A549 (cell line): Measurements from ENCODE around the gene RANBP2. TPM values are rescaled to one million over a fixed set of nuclear protein-coding genes. Genes with fewer than 3 reads are reported as not detected.

Experiments used
- ATAC-seq, 2 experiments: fragments of 200-7000 bp in 1 of 2; fragments of >200 bp in 1 of 2; cut with Nextera tagmentation in 1 of 2; cut with Tn5 transposase in 1 of 2; 3 replicates each; pipeline versions ENCODE4 v1.8.0 to v1.9.1; 2018 to 2020; ENCODE audit warnings: mild to moderate bottlenecking in 1 of 2, moderate library complexity in 1 of 2
- CTCF ChIA-PET: fragments of 300-600 bp; sonication (Branson Sonifier 250); formaldehyde crosslinking; extraction: SDS; loops from one replicate; lab custom pipeline; 2021; ENCODE audit warnings: antibody characterized with exemption, inconsistent platforms; lab: Yijun Ruan, JAX
- POLR2A ChIA-PET: fragments of 350-600 bp; formaldehyde crosslinking; extraction: SDS; loops from one replicate; lab custom pipeline; 2021; ENCODE audit warnings: antibody characterized with exemption, inconsistent platforms; lab: Yijun Ruan, JAX
- DNase-seq, 2 experiments: peaks; one replicate each; pipeline versions ENCODE4 v3.0.0 to v3.0.0-alpha.2; 2011 to 2016; ENCODE audit warnings: low read depth in 1 of 2, low spot score in 1 of 2
- FAIRE-seq: peaks from 2 replicates; lab custom pipeline; 2011; peaks lifted over from hg19 to GRCh38; lab: Jason Lieb, UNC
- H3K27ac ChIP-seq, 2 experiments: fragments of >200 bp; sonication (Bioruptor Twin); formaldehyde crosslinking; 3 replicates each; pipeline ENCODE4 v1.5.1; 2016 to 2017
- H3K4me1 ChIP-seq: fragments of >200 bp; sonication (Bioruptor Twin); formaldehyde crosslinking; 3 replicates; pipeline ENCODE4 v1.6.1; 2016
- H3K4me2 ChIP-seq: fragments of >200 bp; sonication (Bioruptor Twin); formaldehyde crosslinking; 3 replicates; pipeline ENCODE4 v1.6.1; 2016
- H3K4me3 ChIP-seq: fragments of >200 bp; sonication (Bioruptor Twin); formaldehyde crosslinking; 3 replicates; pipeline ENCODE4 v1.5.1; 2016
- H3K9me3 ChIP-seq: fragments of >200 bp; sonication (Bioruptor Twin); formaldehyde crosslinking; 3 replicates; pipeline ENCODE4 v1.6.1; 2016
- ATOH8 ChIP-seq: fragments of 250-450 bp; sonication (Bioruptor Pico); IDR thresholded peaks from 2 replicates; pipeline ENCODE4 v1.5.0; 2020; ENCODE audit warnings: low read depth, mild to moderate bottlenecking, moderate library complexity
- BHLHE40 ChIP-seq: IDR thresholded peaks from 2 replicates; pipeline ENCODE4 v1.6.1; 2012; ENCODE audit warnings: low read depth, low read length, inconsistent platforms
- CBX8 ChIP-seq: fragments of 200-600 bp; sonication (generic); IDR thresholded peaks from 2 replicates; pipeline ENCODE4 v1.6.1; 2016
- CEBPB ChIP-seq, 2 experiments: fragments of >200 bp in 1 of 2; sonication (Bioruptor Twin) in 1 of 2; formaldehyde crosslinking in 1 of 2; IDR thresholded peaks; 2 replicates each; pipeline ENCODE4 v1.6.1; 2012 to 2016
- EHF ChIP-seq: fragments of 250-450 bp; sonication (Bioruptor Pico); IDR thresholded peaks from 2 replicates; pipeline ENCODE4 v1.5.0; 2020; ENCODE audit warnings: mild to moderate bottlenecking
- EP300 ChIP-seq, 2 experiments: fragments of >200 bp; sonication (Bioruptor Twin); formaldehyde crosslinking; IDR thresholded peaks; 2 replicates in 1 of 2; 3 replicates in 1 of 2; pipeline ENCODE4 v1.6.1; 2016 to 2017
- FOSL2 ChIP-seq, 2 experiments: fragments of 450-650 bp in 1 of 2; fragments of >200 bp in 1 of 2; sonication (Bioruptor Twin) in 1 of 2; formaldehyde crosslinking; IDR thresholded peaks; 2 replicates each; pipeline versions ENCODE4 v1.5.0 to v1.6.1; 2016 to 2020; ENCODE audit warnings: mild to moderate bottlenecking in 1 of 2, moderate library complexity in 1 of 2
- GATA3 ChIP-seq: IDR thresholded peaks from 2 replicates; pipeline ENCODE4 v1.6.1; 2012; ENCODE audit warnings: borderline replicate concordance
- HEYL ChIP-seq: fragments of 250-450 bp; sonication (Bioruptor Pico); IDR thresholded peaks from 2 replicates; pipeline ENCODE4 v1.8.0; 2021; ENCODE audit warnings: mild to moderate bottlenecking, moderate library complexity
- HOXA7 ChIP-seq: fragments of 250-450 bp; sonication (Bioruptor Pico); IDR thresholded peaks from 2 replicates; pipeline ENCODE4 v1.5.0; 2020; ENCODE audit warnings: mild to moderate bottlenecking, moderate library complexity
- HOXB13 ChIP-seq: fragments of 250-450 bp; sonication (Bioruptor Pico); IDR thresholded peaks from 2 replicates; pipeline ENCODE4 v1.5.0; 2020; ENCODE audit warnings: low read depth, mild to moderate bottlenecking, moderate library complexity
- HOXB5 ChIP-seq: fragments of 250-450 bp; sonication (Bioruptor Pico); IDR thresholded peaks from 2 replicates; pipeline ENCODE4 v1.5.0; 2020; ENCODE audit warnings: mild to moderate bottlenecking, moderate library complexity
- KDM5A ChIP-seq: fragments of 200-600 bp; sonication (generic); IDR thresholded peaks from 2 replicates; pipeline ENCODE4 v1.6.1; 2016; ENCODE audit warnings: antibody characterized with exemption, mild to moderate bottlenecking
- MAFK ChIP-seq: fragments of 450-650 bp; IDR thresholded peaks from 2 replicates; pipeline ENCODE4 v1.6.1; 2014; ENCODE audit not compliant: partially characterized antibody
- MAX ChIP-seq: IDR thresholded peaks from 2 replicates; pipeline ENCODE4 v1.6.1; 2012
- MAZ ChIP-seq: fragments of 150-350 bp; IDR thresholded peaks from 2 replicates; pipeline ENCODE4 v1.6.1; 2014; ENCODE audit warnings: antibody characterized with exemption, low read depth, low read length, borderline replicate concordance
- MYC ChIP-seq: IDR thresholded peaks from 2 replicates; pipeline ENCODE4 v1.6.1; 2012; ENCODE audit warnings: mild to moderate bottlenecking, inconsistent platforms, low read length, improper control_type of control experiment, borderline replicate concordance
- PBX3 ChIP-seq: IDR thresholded peaks from 2 replicates; pipeline ENCODE4 v1.6.1; 2012
- PHF8 ChIP-seq: fragments of 200-600 bp; sonication (generic); IDR thresholded peaks from 2 replicates; pipeline ENCODE4 v1.6.1; 2016; ENCODE audit warnings: low read depth, mild to moderate bottlenecking, antibody characterized with exemption, moderate library complexity, borderline replicate concordance
- POLR2A ChIP-seq: IDR thresholded peaks from 2 replicates; pipeline ENCODE4 v1.6.1; 2012; ENCODE audit warnings: mild to moderate bottlenecking, low read length
- POLR2AphosphoS2 ChIP-seq: conservative IDR thresholded peaks from 2 replicates; pipeline ENCODE4 v1.6.1; 2012; ENCODE audit warnings: low read length, improper control_type of control experiment, inconsistent platforms
- RCOR1 ChIP-seq: fragments of 150-350 bp; IDR thresholded peaks from 2 replicates; pipeline ENCODE4 v1.6.1; 2014; ENCODE audit warnings: antibody characterized with exemption, low read length, low read depth
- RNF2 ChIP-seq: fragments of 200-600 bp; sonication (generic); IDR thresholded peaks from 2 replicates; pipeline ENCODE4 v1.6.1; 2016; ENCODE audit warnings: low read depth, mild to moderate bottlenecking, antibody characterized with exemption, moderate library complexity, borderline replicate concordance
- TP53 ChIP-seq: fragments of 250-450 bp; sonication (Bioruptor Pico); IDR thresholded peaks from 2 replicates; pipeline ENCODE4 v1.5.0; 2021; ENCODE audit warnings: mild to moderate bottlenecking, moderate library complexity
- USF2 ChIP-seq: fragments of 450-650 bp; IDR thresholded peaks from 2 replicates; pipeline ENCODE4 v1.6.1; 2014; ENCODE audit warnings: antibody characterized with exemption
- ZC3H11A ChIP-seq: fragments of 450-650 bp; IDR thresholded peaks from 2 replicates; pipeline ENCODE4 v1.6.1; 2014; ENCODE audit warnings: antibody characterized with exemption, mild to moderate bottlenecking
- ZNF302 ChIP-seq: fragments of 250-450 bp; sonication (Bioruptor Pico); IDR thresholded peaks from 2 replicates; pipeline ENCODE4 v1.9.0; 2021; ENCODE audit warnings: inconsistent platforms, mild to moderate bottlenecking, moderate library complexity
- WGBS: methylation state at CpG from one replicate; pipeline ENCODE4 v1.1.6; 2017; ENCODE audit errors: missing lambda C conversion rate; 5-methylcytosine and 5-hydroxymethylcytosine counted together
- polyA minus RNA-seq: library from RNA; depleted of rRNA, polyadenylated mRNA; stranded (reverse); fragments of >200 nt; gene quantifications from 2 replicates; pipeline ENCODE4 v1.2.3, GENCODE V29; 2011; rRNA and poly(A)+ RNA removed
- polyA plus RNA-seq, 4 experiments: library from polyadenylated mRNA; depleted of rRNA in 3 of 4; stranded (reverse); fragments of >200 nt; fragmentation: RNase III in 1 of 4; extraction: RNeasy Plus Mini Kit Qiagen cat#74134 plus additional on column Dnase treatment in 1 of 4; gene quantifications; 2 replicates in 3 of 4; 3 replicates in 1 of 4; pipeline ENCODE4 v1.2.3, GENCODE V29; 2011 to 2017
- TF ChIP-seq, protein P1 (sequence below): fragments of >200 bp; sonication (Bioruptor Twin); formaldehyde crosslinking; IDR thresholded peaks from 3 replicates; pipeline ENCODE4 v1.6.1; 2016
- TF ChIP-seq, protein P2 (sequence below): IDR thresholded peaks from 2 replicates; pipeline ENCODE4 v1.6.1; 2012; ENCODE audit warnings: low read depth, borderline replicate concordance

Gene RANBP2
- polyA plus RNA-seq (2011; rRNA removed) (30.9 and 31.1 TPM in 2 replicates), polyA plus RNA-seq (2017; fragmentation: RNase III; extraction: RNeasy Plus Mini Kit Qiagen cat#74134 plus additional on column Dnase treatment) (16.5 to 19.1 TPM (median 16.9 TPM) in 3 replicates), polyA minus RNA-seq (24.7 and 25.8 TPM in 2 replicates)
- 3.1 and 3.2 TPM in 2 replicates for polyA plus RNA-seq (2012; cell fraction: cytosol; rRNA removed)
- polyA plus RNA-seq (2012; cell fraction: nucleus; rRNA removed) = 4.4 and 6.6 TPM in 2 replicates

- CTCF ChIA-PET = no interaction called here
- Histone ChIP-seq H3K9me3 (no peaks in the 10 kb centered on the region), H3K4me2 (peak within 1 kb of the TSS; percentile 88), H3K4me3 (peak within 1 kb of the TSS; percentile 55), H3K4me1 (peaks cover 6% of the 10 kb centered on the region; the same call in 1 of the 3 replicates), H3K27ac (peak within 1 kb of the TSS; percentile 79 to 98)
- POLR2A ChIA-PET = interaction anchor here (0.6 to 1.0 kb wide), 2 partner anchors 9 to 22 kb away, joined by 3 to 4 read pairs; no protein-coding TSS in a partner anchor
- DNase-seq (peak; percentile 63 to 99), ATAC-seq (peak; percentile 98 to 100), FAIRE-seq (no peak)
- WGBS = 1% methylated on average over 44 of the region's 97 CpGs
- TF ChIP-seq ZC3H11A = no peak
- peak; percentile 88; the same call in 1 of the 2 replicates for TF ChIP-seq HOXB5 (CRISPR knock-in tag)
- TF ChIP-seq HOXB13 (CRISPR knock-in tag) = peak; percentile 58; the same call in 1 of the 2 replicates
- TF ChIP-seq POLR2A = peak; percentile 93
- TF ChIP-seq RCOR1 = no peak
- no peak for TF ChIP-seq EP300 (IDR thresholded peaks at IDR 0.05)
- peak; percentile 41 for TF ChIP-seq GATA3
- TF ChIP-seq CBX8 = no peak
- TF ChIP-seq MYC = peak; percentile 98
- peak; percentile 47; the same call in 1 of the 2 replicates for TF ChIP-seq KDM5A
- TF ChIP-seq MAX = peak; percentile 100
- peak; percentile 62; the same call in 1 of the 2 replicates for TF ChIP-seq RNF2
- TF ChIP-seq TP53 (CRISPR knock-in tag) = peak; percentile 64; the same call in 1 of the 2 replicates
- TF ChIP-seq CEBPB (IDR thresholded peaks at IDR 0.05) = no peak; a peak in 1 of 4 replicates
- TF ChIP-seq EHF (CRISPR knock-in tag) = 0 out of 2 replicates have a peak, but pooled peaks have one; percentile 55
- TF ChIP-seq BHLHE40 = no peak
- TF ChIP-seq FOSL2 (IDR thresholded peaks at IDR 0.05) = no peak
- TF ChIP-seq FOSL2 (CRISPR knock-in tag; IDR thresholded peaks at IDR 0.05) = 0 out of 2 replicates have a peak, but pooled peaks have one; percentile 19
- TF ChIP-seq ZNF302 (CRISPR knock-in tag) = no peak
- TF ChIP-seq PBX3 = 0 out of 2 replicates have a peak, but pooled peaks have one; percentile 21
- TF ChIP-seq PHF8 = peak; percentile 78
- TF ChIP-seq HOXA7 (CRISPR knock-in tag) = peak; percentile 77; the same call in 1 of the 2 replicates
- TF ChIP-seq MAZ = no peak
- TF ChIP-seq MAFK = peak; percentile 55
- no peak for TF ChIP-seq HEYL (CRISPR knock-in tag)
- TF ChIP-seq, protein P1, sequence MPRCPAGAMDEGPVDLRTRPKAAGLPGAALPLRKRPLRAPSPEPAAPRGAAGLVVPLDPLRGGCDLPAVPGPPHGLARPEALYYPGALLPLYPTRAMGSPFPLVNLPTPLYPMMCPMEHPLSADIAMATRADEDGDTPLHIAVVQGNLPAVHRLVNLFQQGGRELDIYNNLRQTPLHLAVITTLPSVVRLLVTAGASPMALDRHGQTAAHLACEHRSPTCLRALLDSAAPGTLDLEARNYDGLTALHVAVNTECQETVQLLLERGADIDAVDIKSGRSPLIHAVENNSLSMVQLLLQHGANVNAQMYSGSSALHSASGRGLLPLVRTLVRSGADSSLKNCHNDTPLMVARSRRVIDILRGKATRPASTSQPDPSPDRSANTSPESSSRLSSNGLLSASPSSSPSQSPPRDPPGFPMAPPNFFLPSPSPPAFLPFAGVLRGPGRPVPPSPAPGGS = peak; percentile 87
- TF ChIP-seq, protein P2, sequence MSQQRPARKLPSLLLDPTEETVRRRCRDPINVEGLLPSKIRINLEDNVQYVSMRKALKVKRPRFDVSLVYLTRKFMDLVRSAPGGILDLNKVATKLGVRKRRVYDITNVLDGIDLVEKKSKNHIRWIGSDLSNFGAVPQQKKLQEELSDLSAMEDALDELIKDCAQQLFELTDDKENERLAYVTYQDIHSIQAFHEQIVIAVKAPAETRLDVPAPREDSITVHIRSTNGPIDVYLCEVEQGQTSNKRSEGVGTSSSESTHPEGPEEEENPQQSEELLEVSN = peak; percentile 93
- peak; percentile 49 for TF ChIP-seq USF2
- TF ChIP-seq POLR2AphosphoS2 = no peak
- peak; percentile 88 for TF ChIP-seq ATOH8 (CRISPR knock-in tag)
These were observed at the start of gene RANBP2 for GRCh38 chr2:108719149-108720044. RANBP2 (plus strand) TSS chr2:108719482; CDS start chr2:108719607, 125 bp downstream.
